ENCODE results near the gene KCTD2. TPM values are rescaled to one million over a fixed set of nuclear protein-coding genes. Genes with fewer than 3 reads are reported as not detected.

KCTD2 gene
- total RNA-seq, 4 donors from 2014 or later, result 18.9 to 30.8 (median 24.2) TPM

DNA sequence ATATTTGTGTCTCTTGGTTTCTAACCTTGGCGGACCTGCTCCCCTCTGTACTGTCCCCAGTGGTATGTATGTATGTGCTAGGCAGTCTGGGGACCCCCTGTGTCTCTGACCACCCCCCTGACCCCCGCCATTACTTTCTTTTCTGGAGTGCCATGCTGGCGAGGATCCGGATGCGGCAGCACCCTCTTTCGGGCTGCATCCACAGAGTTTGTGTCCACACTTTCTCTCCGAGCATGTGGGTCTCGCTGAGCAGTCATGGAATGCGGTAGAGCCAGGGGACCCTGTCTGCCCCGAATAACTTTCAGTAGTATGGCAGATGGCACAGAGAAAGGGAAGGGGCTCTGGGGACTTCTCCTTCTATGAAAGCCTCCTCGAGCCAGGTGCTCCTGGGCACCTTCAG is 17.0 kb downstream of the KCTD2 start:
- TF ChIP-seq, protein P1, sequence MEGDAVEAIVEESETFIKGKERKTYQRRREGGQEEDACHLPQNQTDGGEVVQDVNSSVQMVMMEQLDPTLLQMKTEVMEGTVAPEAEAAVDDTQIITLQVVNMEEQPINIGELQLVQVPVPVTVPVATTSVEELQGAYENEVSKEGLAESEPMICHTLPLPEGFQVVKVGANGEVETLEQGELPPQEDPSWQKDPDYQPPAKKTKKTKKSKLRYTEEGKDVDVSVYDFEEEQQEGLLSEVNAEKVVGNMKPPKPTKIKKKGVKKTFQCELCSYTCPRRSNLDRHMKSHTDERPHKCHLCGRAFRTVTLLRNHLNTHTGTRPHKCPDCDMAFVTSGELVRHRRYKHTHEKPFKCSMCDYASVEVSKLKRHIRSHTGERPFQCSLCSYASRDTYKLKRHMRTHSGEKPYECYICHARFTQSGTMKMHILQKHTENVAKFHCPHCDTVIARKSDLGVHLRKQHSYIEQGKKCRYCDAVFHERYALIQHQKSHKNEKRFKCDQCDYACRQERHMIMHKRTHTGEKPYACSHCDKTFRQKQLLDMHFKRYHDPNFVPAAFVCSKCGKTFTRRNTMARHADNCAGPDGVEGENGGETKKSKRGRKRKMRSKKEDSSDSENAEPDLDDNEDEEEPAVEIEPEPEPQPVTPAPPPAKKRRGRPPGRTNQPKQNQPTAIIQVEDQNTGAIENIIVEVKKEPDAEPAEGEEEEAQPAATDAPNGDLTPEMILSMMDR (IDR thresholded peaks at IDR 0.05; ENCODE audit: low read depth), result no peak

DNA sequence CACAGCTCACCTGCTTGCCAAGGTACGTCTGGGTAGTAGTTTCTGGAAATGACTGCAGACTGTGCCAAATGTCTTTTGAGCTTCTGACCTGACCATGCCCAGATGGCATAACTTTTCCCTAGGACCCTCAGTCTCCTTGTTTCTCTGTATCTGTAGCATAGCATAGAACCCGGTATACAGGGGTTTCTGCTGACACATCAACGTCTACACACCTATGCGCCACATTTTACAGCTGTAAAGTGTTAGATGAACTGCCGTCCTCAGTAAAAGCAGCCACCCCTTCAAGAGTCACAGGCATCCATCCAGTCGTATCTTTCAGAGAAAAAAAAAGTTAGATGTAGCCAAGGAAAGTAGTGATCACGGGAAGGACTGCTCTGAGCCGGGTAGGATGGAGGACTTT is 17.4 kb downstream of the KCTD2 start:
- TF ChIP-seq, protein P1 (IDR thresholded peaks at IDR 0.05; ENCODE audit: low read depth), result no peak

DNA sequence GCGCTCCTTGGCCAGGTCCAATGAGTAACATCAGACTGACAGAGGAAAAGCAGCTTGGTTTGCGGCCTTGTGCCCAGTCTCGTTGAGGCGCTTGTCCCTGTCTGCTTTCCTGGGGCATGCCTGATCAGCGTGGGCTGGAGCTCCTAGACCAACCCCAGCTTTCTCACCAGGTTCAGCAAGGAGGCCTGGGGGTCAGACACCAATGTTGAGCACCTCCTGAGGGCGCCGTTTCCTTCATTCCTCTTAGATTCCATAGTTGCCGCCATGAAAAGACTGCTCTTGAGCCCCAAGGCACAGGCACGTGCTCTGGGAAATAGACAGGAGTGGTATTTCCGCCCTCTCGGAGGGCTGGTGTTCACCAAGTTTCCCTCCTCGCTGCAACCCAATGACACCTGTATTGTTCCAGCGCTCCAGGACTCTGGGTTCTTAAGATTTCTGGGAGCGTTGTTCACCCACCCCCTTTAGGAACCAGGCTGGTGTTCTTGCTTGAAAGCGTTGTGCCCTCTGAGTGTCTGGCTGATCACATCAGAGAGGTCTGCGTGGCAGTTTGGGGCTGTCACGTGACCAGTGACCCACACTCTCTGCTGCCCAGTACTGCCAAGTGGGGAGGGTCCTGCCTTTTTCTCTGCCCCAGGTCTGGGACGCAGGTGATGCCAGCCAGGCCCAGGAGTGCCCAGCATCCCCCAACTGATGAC is 18.0 kb downstream of the KCTD2 start:
- TF ChIP-seq, protein P1 (IDR thresholded peaks at IDR 0.05; ENCODE audit: low read depth), result no peak

DNA sequence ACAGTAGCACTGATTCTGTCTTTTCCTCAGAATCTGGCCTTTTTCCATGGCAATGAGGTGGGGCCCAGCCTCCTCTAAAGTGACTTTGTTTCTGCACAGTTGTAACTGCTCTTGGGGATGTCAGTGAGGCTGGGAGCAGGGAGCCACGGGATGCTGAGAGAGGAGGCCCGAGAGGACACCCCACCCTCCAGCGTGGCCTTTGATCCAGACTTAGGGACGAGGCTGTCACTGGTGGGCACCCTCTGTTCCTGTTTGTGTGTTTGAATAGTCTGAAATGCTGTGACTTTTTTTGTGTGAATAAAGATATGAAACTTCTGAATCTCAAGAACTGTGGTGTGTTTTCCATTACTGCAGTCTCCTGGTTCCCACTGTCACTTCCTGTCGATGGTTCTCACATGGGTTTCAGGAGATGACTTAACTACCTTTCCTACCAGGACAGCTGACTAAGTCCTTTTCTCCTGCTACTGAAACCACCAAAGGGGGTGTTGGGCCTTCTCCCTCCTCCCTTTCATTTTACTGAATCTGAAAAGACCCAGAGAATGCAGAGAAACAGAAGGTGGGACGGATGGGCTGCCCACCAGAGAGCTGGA is 18.6 kb downstream of the KCTD2 start:
- TF ChIP-seq, protein P1 (IDR thresholded peaks at IDR 0.05; ENCODE audit: low read depth), result no peak

DNA sequence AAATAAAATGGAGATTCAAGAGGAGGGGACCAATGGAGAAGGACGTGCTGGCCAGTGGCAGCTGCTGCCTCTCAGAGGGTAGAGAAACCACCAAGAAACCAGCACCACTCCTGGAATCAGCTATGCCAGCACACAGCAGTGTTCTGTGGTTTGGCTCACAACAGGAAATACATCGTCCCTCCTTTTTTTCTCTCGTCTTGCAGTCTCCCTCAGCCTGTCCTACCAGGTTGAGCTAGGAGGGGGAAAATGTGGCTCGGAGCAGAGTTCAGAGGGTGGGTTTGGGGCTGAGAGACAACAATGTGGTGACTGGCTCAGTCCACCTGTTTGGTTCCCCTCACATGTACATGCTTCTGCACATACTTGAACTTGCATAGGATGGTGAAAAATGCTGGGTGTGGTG is 20.8 kb downstream of the KCTD2 start:
- TF ChIP-seq, protein P1 (IDR thresholded peaks at IDR 0.05; ENCODE audit: low read depth), result no peak

DNA sequence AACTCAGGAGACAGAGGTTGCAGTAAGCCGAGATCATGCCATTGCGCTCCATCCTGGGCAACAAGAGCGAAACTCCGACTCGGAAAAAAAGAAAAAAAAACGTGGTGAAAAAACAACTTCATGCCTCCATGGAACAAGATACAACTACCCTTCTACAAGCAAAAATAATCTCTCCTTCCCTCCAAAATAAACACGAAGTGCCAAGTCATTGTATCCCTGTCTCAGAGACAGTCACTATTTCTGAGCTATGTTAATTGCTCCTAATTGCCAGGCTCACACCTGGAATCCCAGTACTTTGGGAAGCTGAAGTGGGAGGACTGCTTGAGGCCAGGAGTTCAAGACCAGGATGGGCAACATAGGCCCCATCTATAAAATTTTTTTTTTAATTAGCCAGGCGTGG is 21.7 kb downstream of the KCTD2 start:
- TF ChIP-seq, protein P1 (IDR thresholded peaks at IDR 0.05; ENCODE audit: low read depth), result no peak

DNA sequence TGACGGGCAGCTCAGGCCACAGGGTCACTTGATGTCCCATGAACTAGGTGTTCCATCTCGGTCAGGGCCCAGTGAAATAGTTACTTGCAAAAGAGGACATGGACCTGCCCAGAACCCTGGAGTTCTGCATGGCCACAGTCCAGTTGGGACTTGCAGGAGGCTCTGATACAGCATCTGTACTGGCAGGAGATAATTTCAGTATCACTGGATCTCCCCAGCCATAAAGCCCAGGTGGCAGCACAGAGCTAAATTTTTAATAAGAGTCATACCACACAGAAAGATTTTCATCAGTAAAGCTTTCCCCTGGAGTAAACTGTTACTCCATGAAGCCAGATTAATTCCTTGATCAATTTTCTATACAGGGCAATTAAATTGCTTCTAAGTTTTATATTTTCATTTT is 22.8 kb downstream of the KCTD2 start:
- TF ChIP-seq, protein P1 (IDR thresholded peaks at IDR 0.05; ENCODE audit: low read depth), result no peak
